Urinary bladder (tissue), 4 donors: ENCODE data around the gene B3GNT4. TPM values are rescaled to one million over a fixed set of nuclear protein-coding genes. Genes with fewer than 3 reads are reported as not detected.
"Not testable (repeated sequence)": the region's sequence is repeated elsewhere in the genome, so short reads cannot be mapped to it uniquely, and the experiment has no call there.

Source experiments
- DNase-seq: peaks from one replicate; pipeline ENCODE4 v3.0.0-alpha.2; 2015; ENCODE audit errors: extremely low spot score
- H3K27ac ChIP-seq: one replicate; pipeline ENCODE4 v1.5.1; 2013; ENCODE audit warnings: low read depth, mild to moderate bottlenecking, moderate library complexity
- H3K36me3 ChIP-seq: one replicate; pipeline ENCODE4 v1.6.1; 2013; ENCODE audit warnings: mild to moderate bottlenecking, moderate library complexity; ENCODE audit not compliant: insufficient read depth
- H3K4me1 ChIP-seq: one replicate; pipeline ENCODE4 v1.6.1; 2013; ENCODE audit warnings: mild to moderate bottlenecking, moderate library complexity; ENCODE audit not compliant: insufficient read depth
- H3K4me3 ChIP-seq: one replicate; pipeline ENCODE4 v1.5.1; 2013; ENCODE audit warnings: low read depth, low read length
- whole genome bisulfite sequencing: extraction: QIAGEN DNeasy Blood & Tissue Kit; methylation state at CpG from one replicate; pipeline ENCODE4 v1.1.7; 2013; 5-methylcytosine and 5-hydroxymethylcytosine counted together
- polyA plus RNA-seq: library from polyadenylated mRNA; stranded (reverse); fragments of 200-250 nt; gene quantifications from one replicate; pipeline ENCODE4 v1.2.3, GENCODE V29; 2013
- small RNA-seq: library from RNA; depleted of rRNA; stranded (forward); fragments of <200 nt; gene quantifications from one replicate; pipeline ENCODE3, GENCODE V24; 2014
- total RNA-seq: library from RNA; depleted of rRNA; stranded (reverse); fragments of >200 nt; gene quantifications from one replicate; pipeline ENCODE4 v1.2.3, GENCODE V29; 2014
- donor health status: healthy with polysubstance abuse.
- donor health status: healthy.

Gene B3GNT4
- total and polyA plus RNA-seq, 2 donors, result 0.16 to 0.57 TPM

DNA sequence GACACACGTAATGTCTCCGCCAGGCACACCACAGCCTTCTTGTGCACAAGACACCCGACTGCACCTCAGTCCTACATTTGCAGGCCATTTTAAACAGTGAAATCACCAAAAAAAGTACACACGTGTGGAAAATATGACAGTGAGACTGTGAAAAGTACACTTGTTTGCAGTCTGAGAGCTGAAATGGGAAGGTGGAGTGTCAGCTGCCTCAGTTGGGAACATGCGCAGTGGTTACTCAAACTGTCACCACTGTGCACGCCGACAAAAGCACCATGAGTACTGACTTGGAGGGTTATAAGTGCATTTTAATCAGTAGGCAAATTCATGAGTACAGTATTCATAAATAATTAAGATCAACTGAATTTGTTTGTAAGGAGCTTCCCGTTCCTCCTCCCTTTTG, 47.0 kb downstream of the B3GNT4 start:
- 95% methylated on average over 8 of the region's 8 CpGs for WGBS
- no peak overlapping the region for H3K4me3 ChIP-seq

DNA sequence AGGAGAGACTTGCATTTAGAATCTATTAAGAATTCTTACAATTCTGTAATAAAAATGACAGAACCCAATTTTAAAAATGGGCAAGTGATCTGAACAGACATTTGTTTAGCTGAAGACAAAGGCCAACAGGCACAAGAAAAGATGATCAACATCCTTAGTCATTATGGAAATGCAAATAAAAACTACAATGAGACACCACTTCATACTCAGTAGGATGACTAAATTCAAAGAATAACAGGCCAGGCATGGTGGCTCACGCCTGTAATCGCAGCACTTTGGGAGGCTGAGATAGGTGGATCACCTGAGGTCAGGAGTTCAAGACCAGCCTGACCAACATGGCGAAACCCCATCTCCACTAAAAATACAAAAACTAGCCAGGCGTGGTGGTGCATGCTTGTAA, 55.0 kb downstream of the B3GNT4 start:
- not testable (repeated sequence) for H3K4me3 ChIP-seq, H3K36me3 ChIP-seq, DNase-seq, H3K4me1 ChIP-seq, H3K27ac ChIP-seq
- WGBS, result 97% methylated on average over 4 of the region's 4 CpGs

More for the DNA sequence above, 47.0 kb downstream of the B3GNT4 start:
- no peaks in the 10 kb centered on the region for H3K36me3 ChIP-seq
- H3K27ac ChIP-seq, result no peak overlapping the region
- no peak for DNase-seq
- H3K4me1 ChIP-seq, result no peaks in the 10 kb centered on the region

Small RNA genes lying within 50 kb of the gene (small RNA-seq; reads per million reads assigned to genes)
- gene DIABLO, result 0.95 reads per million, percentile 73 among the genes with 10 or more reads in this experiment

Other genes with a start within 250 kb of the B3GNT4 start
- 7.8 TPM for gene BCL7A, start 181.8 kb upstream of the B3GNT4 start, total RNA-seq
- gene BCL7A, start 181.8 kb upstream of the B3GNT4 start, polyA plus RNA-seq, result 9.1 TPM
- 37.8 TPM for gene MLXIP, start 125.0 kb upstream of the B3GNT4 start, total RNA-seq
- 67.9 TPM for gene MLXIP, start 125.0 kb upstream of the B3GNT4 start, polyA plus RNA-seq
- gene IL31, start 29.5 kb upstream of the B3GNT4 start, total RNA-seq, result not detected
- not detected for gene IL31, start 29.5 kb upstream of the B3GNT4 start, polyA plus RNA-seq
- gene LRRC43, start 20.6 kb upstream of the B3GNT4 start, total RNA-seq, result not detected
- gene LRRC43, start 20.6 kb upstream of the B3GNT4 start, polyA plus RNA-seq, result 0.13 TPM
- 46.2 TPM for gene DIABLO, start 22.3 kb downstream of the B3GNT4 start, total RNA-seq
- gene DIABLO, start 22.3 kb downstream of the B3GNT4 start, polyA plus RNA-seq, result 52.0 TPM
- 17.0 TPM for gene VPS33A, start 62.8 kb downstream of the B3GNT4 start, total RNA-seq
- 12.4 TPM for gene VPS33A, start 62.8 kb downstream of the B3GNT4 start, polyA plus RNA-seq
- 69.2 TPM for gene CLIP1, start 219.0 kb downstream of the B3GNT4 start, total RNA-seq
- 53.4 TPM for gene CLIP1, start 219.0 kb downstream of the B3GNT4 start, polyA plus RNA-seq